ENCODE measurements around the gene CLCA1. TPM values are rescaled to one million over a fixed set of nuclear protein-coding genes. Genes with fewer than 3 reads are reported as not detected.

CLCA1 gene
- total RNA-seq, 2 donors from 2014 or later = not detected

GRCh38 chr1:86542631-86543030 lies 73.9 kb downstream of the CLCA1 start:
- DNase-seq (no peak), ATAC-seq (no peak)
- Histone ChIP-seq H3K27me3 (no peaks in the 10 kb centered on the region), H3K4me1 (no peaks in the 10 kb centered on the region), H3K36me3 (replicated peaks in 1 of 2; ENCODE audit: insufficient read depth in 1 of 2, low read depth in 2 of 2) (no peaks in the 10 kb centered on the region), H3K9me3 (no peaks in the 10 kb centered on the region), H3K27ac (no peak overlapping the region), H3K4me3 (no peak overlapping the region)
- no peak for TF ChIP-seq CTCF (IDR thresholded peaks at IDR 0.05)
- no peak for TF ChIP-seq POLR2A (IDR thresholded peaks at IDR 0.05)
- intact Hi-C loops (cut with DNase I) = no loop called here

- no peaks in the 10 kb centered on the region for H3K9me3 ChIP-seq
- H3K27ac ChIP-seq = no peak within 1 kb of the TSS
- no peaks in the 10 kb centered on the region for H3K36me3 ChIP-seq (replicated peaks in 1 of 2; ENCODE audit: insufficient read depth in 1 of 2, low read depth in 2 of 2)
- DNase-seq = no peak
- no peak within 1 kb of the TSS for H3K4me3 ChIP-seq
- no peak for ATAC-seq
- no peaks in the 10 kb centered on the region for H3K4me1 ChIP-seq
- 11 to 13% methylated on average over 2 of the region's 2 CpGs for WGBS, 2 donors
- TF ChIP-seq POLR2A (IDR thresholded peaks at IDR 0.05) (no peak), CTCF (IDR thresholded peaks at IDR 0.05) (no peak)
- intact Hi-C loops (cut with DNase I) = no loop called here
- no peaks in the 10 kb centered on the region for H3K27me3 ChIP-seq
These were observed 78.1 kb downstream of the CLCA1 start, which contains the start of gene CLCA4 for GRCh38 chr1:86546787-86547221. Gene CLCA4, plus strand, starts transcription at chr1:86547078. Its CDS starts 42 bp downstream, at chr1:86547120.

- Histone ChIP-seq H3K36me3 (replicated peaks in 1 of 2; ENCODE audit: insufficient read depth in 1 of 2, low read depth in 2 of 2) (no peaks in the 10 kb centered on the region), H3K27me3 (no peaks in the 10 kb centered on the region), H3K9me3 (no peaks in the 10 kb centered on the region), H3K27ac (no peak overlapping the region), H3K4me3 (no peak overlapping the region), H3K4me1 (no peaks in the 10 kb centered on the region)
- TF ChIP-seq CTCF (IDR thresholded peaks at IDR 0.05) (no peak), POLR2A (IDR thresholded peaks at IDR 0.05) (no peak)
- DNase-seq (no peak), ATAC-seq (no peak)
- intact Hi-C loops (cut with DNase I) = no loop called here
These were observed 80.1 kb downstream of the CLCA1 start for GRCh38 chr1:86548839-86549238.

Other genes with a start within 250 kb of the CLCA1 start
- gene ODF2L, start 72.6 kb upstream of the CLCA1 start, total RNA-seq = 10 to 100 TPM; 22.3 to 34.3 TPM
- not detected for gene CLCA2, start 44.8 kb upstream of the CLCA1 start, total RNA-seq
- gene CLCA4, start 78.2 kb downstream of the CLCA1 start, total RNA-seq = not detected
- gene SH3GLB1, start 235.6 kb downstream of the CLCA1 start, total RNA-seq = 10 to 100 TPM; 20.1 to 31.6 TPM